ENCODE data around the gene GYG2. TPM values are rescaled to one million over a fixed set of nuclear protein-coding genes. Genes with fewer than 3 reads are reported as not detected.
"Not testable (repeated sequence)": the region's sequence is repeated elsewhere in the genome, so short reads cannot be mapped to it uniquely, and the experiment has no call there.

The GYG2 gene
- total RNA-seq, 1 donor from 2014 or later = 14.4 TPM

DNA sequence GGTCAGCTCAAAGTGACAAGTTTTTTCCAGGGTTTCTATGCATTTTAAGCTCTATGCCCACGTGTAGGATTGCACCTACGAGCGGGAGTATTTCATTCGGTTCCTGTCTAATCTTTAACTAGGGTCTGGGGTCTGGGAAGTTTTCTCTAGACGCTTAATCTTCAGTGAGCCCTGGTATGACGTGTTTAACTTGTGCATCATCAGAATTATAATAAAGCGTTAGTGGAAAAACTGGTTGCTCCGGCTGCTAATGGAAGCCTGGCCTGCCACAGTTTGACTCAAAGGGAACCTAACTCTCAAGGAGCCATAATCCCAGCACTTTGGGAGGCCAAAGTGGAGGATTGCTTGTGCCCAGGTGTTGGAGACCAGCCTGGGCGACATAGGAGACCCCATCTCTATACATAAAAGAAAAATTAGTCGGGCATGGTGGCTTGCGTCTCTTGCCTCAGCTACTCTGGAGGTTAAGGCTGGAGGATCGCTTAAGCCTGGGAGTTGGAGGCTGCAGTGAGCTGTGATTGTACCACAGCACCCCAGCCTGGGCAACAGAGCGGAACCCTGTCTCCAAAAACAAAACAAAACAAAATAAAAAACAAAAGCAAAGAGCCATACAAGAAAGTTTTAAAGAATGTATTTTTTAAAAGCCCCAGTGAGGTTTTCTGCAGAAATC, 70.2 kb downstream of the GYG2 start:
- DNase-seq (ENCODE audit: low read depth) = no peak

DNA sequence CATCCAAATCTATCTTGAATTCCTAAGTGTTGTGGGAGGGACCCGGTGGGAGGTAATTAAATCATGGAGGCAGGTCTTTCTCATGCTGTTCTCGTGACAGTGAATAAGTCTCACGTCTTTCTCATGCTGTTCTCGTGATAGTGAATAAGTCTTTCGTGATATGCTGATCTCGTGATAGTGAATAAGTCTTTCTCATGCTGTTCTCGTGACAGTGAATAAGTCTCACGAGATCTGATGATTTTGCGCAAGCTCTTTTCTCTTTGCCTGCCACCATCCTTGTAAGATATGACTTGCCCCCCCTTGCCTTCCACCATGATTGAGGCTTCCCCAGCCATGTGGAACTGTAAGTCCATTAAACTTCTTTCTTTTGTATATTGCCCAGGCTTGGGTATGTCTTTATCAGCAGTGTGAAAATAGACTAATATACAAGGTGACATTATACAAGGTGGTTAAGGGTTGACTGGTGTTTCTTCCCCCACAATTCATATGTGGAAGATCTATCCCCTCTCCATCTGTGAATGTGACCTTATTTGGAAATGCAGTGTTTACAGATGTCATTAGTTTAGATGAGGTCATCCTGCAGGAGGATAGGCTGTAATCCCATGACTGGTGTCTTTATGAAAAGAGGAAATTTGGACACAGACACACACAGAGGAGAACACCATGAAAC, 72.8 kb downstream of the GYG2 start:
- DNase-seq (ENCODE audit: low read depth) = no peak

DNA sequence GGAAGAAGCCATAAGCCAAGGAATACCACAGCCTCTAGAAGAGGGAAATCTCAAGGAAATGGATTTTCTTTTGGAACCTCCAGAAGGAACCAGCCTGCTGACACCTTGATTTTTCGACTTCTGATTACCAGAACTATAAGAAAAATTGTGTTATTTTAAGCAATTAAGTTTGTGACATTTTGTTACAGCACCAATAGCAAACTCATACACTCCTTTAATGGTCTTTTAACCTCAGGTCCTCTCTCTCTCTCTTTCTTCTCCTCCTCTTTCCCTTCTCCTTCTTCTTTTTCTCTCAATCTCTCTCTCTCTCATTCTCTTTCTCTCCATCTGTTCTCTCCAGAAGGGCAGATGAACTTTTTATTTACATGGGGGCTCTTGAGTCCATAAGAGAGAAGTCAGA, 74.1 kb downstream of the GYG2 start:
- DNase-seq (ENCODE audit: low read depth) = no peak

DNA sequence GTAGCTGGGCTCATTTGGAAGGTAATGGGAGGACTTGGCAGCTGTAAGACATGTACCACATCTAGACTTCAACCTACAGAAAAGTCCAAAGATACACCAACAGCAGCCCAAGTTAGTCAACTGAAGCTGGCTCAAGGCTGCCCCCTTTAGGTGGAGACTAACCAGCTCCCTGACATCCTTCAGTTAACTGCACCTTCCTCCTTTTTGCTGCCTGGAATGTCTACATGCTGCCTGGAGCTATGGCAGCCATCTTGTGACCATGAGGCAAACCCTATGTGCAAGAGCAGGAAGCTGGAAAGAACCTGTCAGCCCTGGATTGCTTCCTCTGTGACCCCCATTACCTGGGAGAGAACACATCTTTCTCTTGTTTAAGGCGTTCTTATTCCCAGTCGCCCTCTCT, 74.6 kb downstream of the GYG2 start:
- no peak for DNase-seq (ENCODE audit: low read depth)

DNA sequence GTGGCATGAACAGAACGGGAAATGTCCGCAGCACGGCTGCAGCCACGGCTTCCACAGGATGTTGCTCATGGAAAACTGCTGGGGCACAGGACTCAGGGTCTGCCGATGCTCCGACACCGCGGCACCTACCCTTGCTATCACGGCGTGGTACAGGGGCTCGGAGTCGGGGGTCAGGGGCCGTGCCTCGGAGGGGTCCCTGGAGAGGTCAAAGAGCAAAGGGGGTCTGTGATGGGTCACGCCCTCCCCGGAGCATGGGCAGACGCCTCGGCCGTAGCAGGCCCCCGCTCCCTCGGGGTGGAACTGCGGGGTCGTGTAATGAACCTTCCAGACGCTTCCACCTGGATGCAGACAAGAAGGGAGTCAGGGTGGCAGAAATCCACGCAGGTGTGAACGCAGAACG, 78.6 kb downstream of the GYG2 start:
- no peak for DNase-seq (ENCODE audit: low read depth)

DNA sequence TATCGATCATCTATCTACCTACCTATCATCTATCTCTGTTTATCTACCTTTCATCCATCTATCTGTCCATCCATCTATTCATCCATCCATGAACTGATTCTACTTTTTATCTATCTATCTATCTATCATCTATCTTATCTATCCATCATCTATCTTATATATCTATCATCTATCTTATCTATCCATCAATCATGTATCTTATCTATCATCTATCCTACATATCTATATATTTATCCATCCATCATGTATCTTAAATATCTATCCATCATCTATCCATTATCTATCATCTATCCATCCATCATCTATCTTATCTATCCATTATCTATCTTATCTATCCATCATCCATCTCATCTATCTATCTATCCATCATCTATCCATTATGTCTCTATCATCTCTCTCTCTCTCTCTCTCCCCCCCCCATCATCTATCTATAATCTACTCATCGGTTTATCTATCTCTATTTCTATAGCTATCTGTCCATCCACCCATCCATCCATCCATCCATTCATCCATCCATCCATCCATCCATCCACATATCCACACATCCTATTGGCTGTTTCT, 79.5 kb downstream of the GYG2 start:
- DNase-seq (ENCODE audit: low read depth) = no peak

DNA sequence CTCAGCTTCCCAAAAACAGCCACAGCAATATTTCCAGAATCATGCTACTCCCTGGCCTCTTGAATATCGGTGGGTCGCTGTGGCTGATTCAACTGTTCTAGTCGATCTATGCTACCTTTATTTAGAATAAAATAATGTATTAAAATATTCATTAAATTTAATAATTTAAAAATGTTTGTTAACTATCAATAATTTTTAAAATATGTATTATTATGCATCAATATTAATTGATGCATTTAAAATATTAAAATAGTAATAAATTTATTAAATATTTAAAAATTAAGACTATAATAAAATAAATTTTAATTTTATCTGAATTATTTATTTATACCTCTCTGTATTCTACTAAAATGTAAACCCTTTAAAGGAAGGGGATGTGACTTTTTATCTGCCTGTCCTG, 81.4 kb downstream of the GYG2 start:
- DNase-seq (ENCODE audit: low read depth) = no peak

DNA sequence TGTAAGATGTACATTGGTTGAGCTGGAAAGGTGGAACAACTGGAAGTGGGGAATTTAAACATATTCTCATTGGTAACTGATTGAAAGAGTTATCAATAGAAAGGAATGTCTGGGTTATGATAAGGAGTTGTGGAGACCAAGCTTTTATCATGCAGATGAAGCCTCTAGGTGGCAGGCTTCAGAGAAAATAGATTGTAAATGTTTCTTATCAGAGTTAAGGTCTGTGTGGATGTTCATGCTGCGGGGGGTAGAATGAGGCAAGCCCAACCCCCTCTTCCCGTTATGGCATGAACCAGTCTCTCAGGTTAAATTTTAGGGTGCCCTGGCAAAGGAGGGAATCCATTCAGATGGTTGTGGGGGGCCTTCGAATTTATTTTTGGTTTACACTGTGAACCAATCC, 84.4 kb downstream of the GYG2 start:
- DNase-seq (ENCODE audit: low read depth) = no peak

DNA sequence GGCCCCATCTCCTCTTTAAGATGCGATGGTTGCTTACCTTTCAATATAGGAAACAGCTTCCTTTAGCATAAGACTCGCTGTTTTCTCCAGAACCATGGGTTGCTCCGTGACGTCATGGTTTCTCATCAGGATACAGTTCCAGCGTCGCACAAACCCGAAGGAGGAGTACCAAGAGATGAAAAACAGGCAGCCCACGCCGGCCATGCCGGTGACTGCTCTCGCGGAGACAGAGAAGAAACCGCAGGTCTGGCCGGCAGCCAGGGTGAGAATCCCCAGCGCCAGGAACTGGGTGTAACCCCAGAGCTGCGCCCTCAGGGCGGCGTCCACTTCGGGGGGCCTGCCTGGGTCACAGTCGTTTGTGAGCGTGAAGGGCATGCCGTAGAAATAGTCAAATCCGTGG, 89.0 kb downstream of the GYG2 start:
- no peak for DNase-seq (ENCODE audit: low read depth)

DNA sequence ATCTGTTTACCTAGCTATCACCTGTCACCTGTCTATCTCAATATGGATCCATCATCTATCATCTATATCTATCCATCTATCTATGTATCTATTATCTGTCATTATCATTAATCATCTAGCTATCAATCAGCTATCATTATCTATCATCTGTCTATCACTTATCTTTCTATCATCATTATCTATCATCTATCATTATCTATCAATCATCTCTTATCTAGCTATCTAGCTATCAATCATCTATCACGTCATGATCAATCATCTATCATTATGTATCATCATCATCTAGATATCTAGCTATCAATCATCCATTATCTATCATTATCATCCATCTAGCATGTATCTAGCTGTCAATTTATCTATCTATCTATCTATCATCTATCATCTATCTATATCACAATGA, 92.5 kb downstream of the GYG2 start:
- no peak for DNase-seq (ENCODE audit: low read depth)

DNA sequence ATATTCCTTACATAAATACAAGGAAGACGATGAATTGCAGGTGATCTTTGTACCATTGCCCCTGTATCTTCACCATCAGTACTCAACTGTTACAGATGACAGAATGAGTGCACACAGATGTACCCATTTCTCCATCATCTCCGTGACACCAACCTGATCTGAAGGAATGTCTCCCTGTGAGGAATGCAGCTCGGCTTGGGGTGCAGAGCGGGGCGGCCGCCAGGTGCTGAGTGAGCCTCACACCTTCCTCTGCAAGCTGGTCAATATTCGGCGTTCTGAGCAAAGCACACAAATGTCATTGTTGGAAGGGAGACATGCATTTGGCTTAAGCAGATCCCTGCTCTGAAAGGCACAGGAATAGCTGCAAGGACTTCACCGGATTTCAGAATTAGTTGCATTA, 93.0 kb downstream of the GYG2 start:
- DNase-seq (ENCODE audit: low read depth) = no peak

DNA sequence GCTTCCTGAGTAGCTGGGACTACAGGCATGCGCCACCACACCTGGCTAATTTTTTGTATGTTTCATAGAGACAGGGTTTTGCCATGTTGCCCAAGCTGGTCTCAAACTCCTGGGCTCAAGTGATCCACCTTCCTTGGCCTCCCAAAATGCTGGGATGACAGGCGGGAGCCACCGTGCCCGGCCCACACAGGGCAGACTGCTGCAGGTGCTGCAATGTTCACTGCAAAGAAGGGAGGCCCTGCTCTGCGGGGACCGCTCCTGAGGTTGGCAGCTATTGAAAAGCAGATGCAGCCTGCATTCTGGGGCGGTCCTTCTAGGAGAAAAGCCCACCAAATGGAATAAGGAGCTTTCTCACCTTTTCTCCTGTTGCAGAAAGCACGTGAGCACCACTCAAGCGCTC, 95.4 kb downstream of the GYG2 start:
- no peak for DNase-seq (ENCODE audit: low read depth)

DNA sequence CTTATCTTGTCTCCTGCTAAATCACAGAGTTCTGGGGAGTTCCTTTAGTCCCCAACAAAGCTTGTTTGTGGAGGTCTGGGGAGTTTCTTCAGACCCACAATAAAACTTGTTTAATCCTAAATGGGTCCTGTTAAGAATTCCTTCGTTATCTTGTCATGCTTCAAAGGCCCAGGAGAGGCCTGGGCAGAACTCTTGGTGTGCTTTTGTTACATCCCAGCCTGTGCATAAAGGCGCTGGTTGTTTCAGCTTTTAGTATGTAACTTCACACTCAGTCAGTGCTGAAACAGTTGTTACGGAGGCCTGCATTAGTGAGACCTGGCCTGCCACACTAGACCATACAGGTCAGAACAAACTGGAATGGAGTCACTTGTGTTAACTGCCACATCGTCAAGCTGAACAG, 97.5 kb downstream of the GYG2 start:
- DNase-seq (ENCODE audit: low read depth) = not testable (repeated sequence)

DNA sequence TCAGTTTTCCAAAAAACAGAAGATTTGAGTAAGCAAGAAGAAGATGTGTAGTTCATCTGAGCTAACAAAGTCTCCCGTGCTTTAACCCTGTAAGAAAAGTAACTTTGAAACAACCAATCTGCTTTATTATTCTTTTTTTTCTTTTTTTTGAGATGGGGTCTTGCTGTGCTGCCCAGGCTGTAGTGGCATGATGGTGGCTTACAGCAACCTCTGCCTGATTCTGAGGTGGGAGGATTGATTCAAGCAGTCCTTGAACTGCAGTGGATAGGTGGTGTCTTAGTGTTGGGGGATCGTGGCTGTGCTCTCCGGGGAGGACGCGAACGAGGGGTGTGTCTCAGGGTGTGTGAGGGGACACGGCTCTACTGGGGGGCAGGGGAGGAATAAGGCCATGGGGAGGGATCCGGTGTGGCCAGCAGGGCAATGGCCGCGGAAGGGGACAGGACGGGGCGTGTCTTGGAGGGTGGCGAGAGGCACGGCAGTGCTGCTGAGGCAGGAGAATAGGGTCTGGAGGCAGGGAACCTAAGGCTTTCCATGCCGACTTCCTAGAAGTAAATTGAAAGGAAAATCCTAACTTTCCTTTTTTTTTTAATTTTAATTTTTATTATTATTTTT, 98.0 kb downstream of the GYG2 start:
- DNase-seq (ENCODE audit: low read depth) = no peak

DNA sequence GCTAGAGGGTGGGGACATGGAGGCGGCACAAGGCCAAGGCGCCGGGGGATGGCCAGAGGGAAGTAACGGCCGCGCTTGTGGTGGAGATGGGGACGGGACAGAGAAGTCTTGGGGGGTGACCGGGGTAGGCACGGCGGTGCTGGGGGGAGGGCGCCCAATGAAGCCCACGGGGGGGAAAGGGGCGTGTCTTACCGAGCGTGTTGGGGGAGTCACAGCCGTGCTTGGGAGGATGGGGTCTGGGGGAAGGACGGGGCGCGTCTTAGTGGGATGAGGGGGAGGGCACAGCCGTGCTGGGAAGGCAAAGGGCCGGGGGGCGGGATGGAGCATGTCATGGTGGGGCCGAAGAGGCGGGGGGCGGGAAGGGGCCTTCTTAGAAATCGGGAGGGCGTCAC, 99.5 kb downstream of the GYG2 start:
- DNase-seq (ENCODE audit: low read depth) = peak; percentile 30

DNA sequence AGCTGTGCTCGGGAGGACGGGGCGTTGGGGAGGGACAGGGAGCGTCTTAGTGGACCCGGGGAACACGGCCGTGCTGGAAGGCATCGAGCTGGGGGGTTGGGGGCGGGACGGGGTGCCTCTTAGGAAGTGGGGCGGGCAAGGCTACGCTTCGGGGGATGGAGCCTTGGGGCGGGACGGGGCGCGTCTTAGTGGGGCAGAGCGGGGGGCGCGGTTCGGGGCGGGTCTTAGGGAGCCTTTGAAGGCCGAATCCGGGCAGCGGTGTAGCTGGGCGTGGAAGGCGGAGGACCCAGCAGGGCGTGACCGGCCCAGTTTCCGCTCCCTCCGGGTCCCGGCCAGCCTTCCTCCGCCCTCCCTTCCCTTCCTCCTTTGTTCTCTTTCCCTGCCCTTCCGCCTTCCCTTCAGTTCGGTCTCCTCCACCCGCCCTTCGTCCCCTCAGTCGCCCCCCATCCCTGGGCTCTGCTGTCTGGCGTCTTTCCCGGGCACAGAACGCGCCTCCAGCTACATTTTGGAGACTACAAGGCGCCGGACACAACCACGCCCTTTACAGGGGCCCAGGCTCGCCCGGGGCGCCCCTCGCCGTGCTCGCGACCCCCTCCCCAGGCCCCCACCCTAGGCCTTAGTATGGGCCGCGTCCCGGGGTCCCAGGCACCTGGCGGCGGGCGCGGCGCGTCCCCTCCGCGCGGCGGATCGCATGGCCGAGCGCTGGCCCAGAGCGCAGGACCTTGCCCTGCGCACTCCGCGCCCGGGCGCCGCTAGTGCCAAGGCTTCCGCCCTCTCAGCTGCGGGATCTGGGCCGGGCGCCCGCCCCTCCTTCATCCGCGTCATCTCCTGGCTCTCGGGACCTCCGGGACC, 100.1 kb downstream of the GYG2 start, which contains the start of gene ARSD:
Gene ARSD (minus strand): TSS at position 757 of the 852 bp plus-strand sequence. CDS start 64 bp downstream, at position 693.
- peak; percentile 82 for DNase-seq (ENCODE audit: low read depth)

DNA sequence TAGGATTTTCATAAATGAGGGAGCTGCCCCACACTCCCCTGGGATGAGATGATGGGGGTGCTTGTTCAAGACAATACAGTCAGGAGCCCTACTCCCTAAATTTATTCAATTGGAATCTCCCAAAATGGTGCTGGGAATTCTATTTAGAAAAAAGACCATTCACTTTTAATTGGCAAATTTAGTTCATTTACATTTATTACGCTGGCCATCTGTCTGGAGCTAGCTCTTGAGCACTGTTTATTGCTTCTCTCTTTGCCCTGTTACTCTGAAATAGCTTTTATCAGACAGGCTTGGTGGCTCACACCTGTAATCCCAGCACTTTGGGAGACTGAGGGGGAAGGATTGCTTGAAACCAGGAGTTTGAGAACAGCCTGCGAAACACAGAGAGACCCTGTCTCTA, 102.4 kb downstream of the GYG2 start:
- no peak for DNase-seq (ENCODE audit: low read depth)

DNA sequence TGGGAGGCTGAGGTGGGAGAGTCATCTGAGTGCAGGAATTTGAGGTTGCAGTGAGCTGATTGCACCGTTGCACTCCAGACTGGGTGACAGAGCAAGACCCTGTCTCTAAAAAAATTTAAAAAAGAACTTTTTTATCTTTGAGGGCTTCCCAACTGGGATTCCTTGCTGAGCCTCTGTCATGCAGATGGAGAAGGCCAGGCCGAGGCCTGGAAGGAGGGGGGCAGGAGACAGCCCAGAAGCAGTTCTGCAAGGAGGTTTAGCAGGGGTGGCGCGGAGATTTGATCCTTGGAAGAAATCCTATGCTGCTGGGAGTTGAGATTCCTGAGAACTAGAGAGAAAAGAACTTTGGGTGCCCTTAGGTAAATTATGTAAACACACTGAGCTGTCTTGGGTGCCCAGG, 102.9 kb downstream of the GYG2 start:
- DNase-seq (ENCODE audit: low read depth) = no peak
